Measurements from ENCODE around the gene DKC1.
"Not testable (repeated sequence)": the region's sequence is repeated elsewhere in the genome, so short reads cannot be mapped to it uniquely, and the experiment has no call there.

Gene DKC1

GRCh38 chrX:154795016-154795415 lies 32.4 kb downstream of the DKC1 start:
- DNase-seq = no peak

GRCh38 chrX:154797006-154797405 lies 34.3 kb downstream of the DKC1 start:
- peak; percentile 31 for DNase-seq

- DNase-seq = no peak
Measured at GRCh38 chrX:154799556-154800348, 37.1 kb downstream of the DKC1 start.

DNA sequence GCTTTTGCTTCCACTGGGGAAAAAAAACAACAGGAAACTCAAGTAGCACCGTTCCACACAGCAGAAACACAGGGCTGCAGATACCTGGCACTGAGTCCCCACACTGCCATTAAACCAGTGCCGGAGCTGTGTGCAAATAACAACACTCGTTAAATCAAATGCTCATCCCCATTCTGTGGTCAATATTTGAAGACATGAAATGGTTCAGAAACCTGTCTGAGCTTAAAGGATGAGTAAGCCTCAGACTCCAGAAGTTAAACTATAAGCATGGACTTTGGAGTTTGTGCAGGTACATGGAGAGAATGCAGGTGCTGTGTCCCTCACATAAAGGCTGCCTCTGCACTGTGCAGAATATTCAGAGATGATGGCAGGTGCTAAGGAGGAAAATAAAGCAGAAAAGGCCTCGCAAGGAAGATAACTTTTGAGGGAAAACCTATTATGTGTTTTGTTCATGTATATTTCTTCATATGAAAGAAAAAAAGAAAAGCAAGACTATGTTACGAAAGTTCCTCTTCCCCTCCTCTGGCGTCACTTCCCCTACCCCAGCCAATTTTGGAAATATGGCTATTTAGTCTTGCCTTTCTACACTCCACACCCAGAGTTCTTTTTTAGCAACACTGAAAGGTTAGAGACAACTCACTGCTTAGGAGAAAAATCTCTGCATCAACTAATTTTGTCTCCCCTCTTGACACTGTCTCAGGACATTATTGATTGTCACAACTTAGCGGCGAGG lies 38.0 kb downstream of the DKC1 start:
- no peak for DNase-seq

DNA sequence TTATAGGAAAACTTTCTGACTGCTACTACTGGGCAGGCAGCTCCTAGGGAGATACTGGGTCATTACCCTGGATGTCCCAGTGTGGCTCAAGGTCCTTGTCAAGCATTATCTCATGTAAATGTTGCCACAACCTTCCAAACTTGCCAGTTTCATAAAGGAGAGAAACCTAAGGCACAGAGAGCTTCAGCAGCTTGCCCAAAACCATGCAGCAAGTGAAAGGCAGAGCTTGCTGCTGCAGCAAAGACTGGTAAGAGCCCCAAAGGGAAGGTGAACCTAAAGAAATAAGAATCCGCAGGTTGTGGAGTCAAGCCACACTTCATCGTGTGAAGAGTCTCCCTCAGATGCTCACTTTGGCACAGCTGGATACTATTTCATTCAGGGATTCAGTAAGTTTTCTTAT lies 40.3 kb downstream of the DKC1 start:
- no peak for DNase-seq

GRCh38 chrX:154804261-154804956 lies 41.7 kb downstream of the DKC1 start:
- DNase-seq = peak; percentile 29

- DNase-seq = peak; percentile 76
Measured at GRCh38 chrX:154804957-154805695, 42.5 kb downstream of the DKC1 start, which contains the start of gene MPP1. MPP1 (minus strand) TSS chrX:154805485; CDS start chrX:154805373, 112 bp downstream.

DNA sequence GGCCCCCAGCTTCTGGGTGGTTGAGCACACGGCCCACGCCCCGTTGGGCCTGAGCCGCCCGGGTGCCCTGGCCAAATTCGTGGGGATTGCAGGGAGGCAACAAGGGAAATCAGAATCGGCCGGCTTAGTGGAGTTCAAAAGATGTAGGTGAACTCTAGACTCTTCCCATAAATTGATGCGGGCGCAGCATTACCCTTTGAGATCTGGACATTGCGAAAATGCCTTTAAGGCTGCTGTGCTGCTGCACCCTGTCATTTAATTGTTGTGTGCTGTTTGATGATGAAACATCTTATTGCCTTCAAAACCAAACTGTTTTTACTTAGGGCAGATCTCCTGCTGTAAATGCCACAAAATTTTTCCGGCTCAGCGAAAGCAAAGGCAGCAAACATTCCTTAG lies 43.0 kb downstream of the DKC1 start:
- DNase-seq = no peak

GRCh38 chrX:154806837-154807501 lies 44.3 kb downstream of the DKC1 start:
- DNase-seq = no peak

DNA sequence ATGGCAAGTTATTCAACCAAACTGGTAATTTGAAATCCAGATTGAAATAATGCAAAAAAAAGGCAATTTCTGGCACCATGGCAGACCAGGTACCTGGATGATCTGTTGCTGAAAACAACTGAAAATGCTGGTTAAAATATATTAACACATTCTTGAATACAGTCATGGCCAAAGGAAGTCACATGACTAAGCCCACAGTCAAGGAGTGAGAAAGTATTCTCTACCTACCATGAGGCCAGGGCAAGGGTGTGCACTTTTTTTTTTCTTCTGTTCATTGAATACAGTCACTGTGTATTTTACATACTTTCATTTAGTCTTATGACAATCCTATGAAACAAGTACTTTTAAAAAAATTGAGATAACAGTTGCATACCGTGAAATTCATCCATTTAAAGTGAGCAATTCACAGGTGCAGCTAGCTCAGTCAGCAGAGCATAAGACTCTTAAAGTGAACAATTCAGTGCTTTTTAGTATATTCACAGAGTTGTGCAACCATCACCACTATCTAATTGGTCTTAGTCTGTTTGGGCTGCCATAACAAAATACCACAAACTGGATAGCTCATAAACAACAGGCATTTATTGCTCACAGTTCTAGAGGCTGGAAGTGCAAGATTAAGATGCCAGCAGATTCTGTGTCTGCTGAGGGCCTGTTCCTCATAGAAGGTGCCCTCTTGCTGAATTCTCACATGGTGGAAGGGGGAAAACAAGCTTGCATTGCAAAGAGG lies 47.4 kb downstream of the DKC1 start:
- DNase-seq = peak; percentile 4

DNA sequence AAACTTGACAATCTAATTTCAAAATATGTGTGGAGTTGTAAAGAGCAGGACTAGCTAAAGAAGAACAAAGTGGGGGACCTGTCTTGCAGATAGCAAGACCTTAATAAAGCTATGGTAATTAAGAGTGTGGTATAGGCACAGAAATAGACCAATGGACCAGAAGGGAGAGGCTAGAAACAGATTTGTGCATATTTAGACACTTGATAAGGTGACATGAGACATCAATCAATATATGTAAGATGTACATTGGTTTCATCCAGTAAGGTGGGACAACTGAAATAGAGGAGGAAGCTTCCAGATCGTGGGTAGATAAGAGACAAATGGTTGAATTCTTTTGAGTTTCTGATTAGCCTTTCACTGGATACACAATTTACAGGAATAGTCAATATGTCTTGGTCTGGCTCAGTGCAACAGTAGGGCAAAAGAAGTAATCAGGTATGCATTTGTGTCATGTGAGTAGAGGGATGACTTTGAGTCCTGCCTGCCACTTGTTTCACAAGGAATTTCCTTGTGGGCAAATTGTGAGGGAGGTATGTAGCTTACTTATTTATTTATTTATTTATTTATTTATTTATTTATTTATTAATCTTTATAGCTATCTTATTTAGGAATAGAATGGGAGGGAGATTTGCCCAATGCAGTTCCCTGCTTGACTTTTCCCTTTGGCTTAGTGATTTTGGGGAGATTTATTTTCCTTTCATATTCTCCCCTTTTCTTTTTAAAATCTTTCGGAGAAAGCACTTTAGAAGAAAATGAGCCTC lies 49.9 kb downstream of the DKC1 start:
- no peak for DNase-seq

GRCh38 chrX:154813801-154814200 lies 51.1 kb downstream of the DKC1 start:
- no peak for DNase-seq

- DNase-seq = peak; percentile 48
Measured at GRCh38 chrX:154815274-154815818, 52.7 kb downstream of the DKC1 start.

GRCh38 chrX:154816326-154816898 lies 53.7 kb downstream of the DKC1 start:
- DNase-seq = not testable (repeated sequence)

- not testable (repeated sequence) for DNase-seq
Measured at GRCh38 chrX:154817048-154817618, 54.5 kb downstream of the DKC1 start.

GRCh38 chrX:154818916-154819770 lies 56.5 kb downstream of the DKC1 start:
- no peak for DNase-seq

DNA sequence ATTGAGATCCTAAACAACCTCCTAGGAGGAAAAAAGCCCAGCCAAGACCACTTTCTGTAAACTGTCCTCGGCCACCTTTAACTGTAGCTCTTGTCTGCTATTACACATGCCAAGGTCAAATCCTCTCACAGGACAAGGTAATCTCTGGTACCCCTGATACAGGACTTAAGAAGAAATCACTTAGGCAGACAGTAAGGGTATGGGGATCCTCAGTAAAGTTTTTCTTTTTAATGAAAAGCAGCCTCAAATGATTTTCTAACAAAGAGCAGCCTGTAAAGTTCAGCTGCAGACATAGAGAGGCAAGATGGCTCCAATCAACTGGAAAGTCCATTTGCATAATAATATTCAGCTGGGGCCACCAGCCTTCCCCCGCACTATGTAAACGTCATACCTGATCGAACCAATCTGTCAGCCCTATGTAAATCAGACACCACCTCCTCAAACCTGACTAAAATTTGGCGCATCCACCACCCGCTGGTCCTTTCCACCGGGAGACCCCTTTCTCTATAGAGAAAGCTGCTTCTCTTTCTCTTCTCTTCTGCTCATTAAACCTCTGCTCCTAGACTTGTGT lies 57.2 kb downstream of the DKC1 start:
- DNase-seq = no peak

- no peak for DNase-seq
Measured at GRCh38 chrX:154821523-154821922, 58.9 kb downstream of the DKC1 start.

All from EL (cell line).